ENCODE results near the gene LY6G6D.

- TF ChIP-seq PPARA (CRISPR knock-in tag; IDR thresholded peaks at IDR 0.05; ENCODE audit: borderline replicate concordance): no peak
- no peak for TF ChIP-seq CSDC2 (CRISPR knock-in tag; IDR thresholded peaks at IDR 0.05)
- TF ChIP-seq BACH2 (CRISPR knock-in tag; IDR thresholded peaks at IDR 0.05; ENCODE audit: borderline replicate concordance): no peak
- TF ChIP-seq ZNF70 (CRISPR knock-in tag; IDR thresholded peaks at IDR 0.05): no peak
- TF ChIP-seq ZFP30 (CRISPR knock-in tag; IDR thresholded peaks at IDR 0.05): no peak
- TF ChIP-seq ZFP3 (CRISPR knock-in tag; IDR thresholded peaks at IDR 0.05): no peak
- TF ChIP-seq RARB (CRISPR knock-in tag; IDR thresholded peaks at IDR 0.05): no peak
- no peak for TF ChIP-seq ZNF8 (CRISPR knock-in tag; IDR thresholded peaks at IDR 0.05)
- no peak for TF ChIP-seq CREB5 (CRISPR knock-in tag; IDR thresholded peaks at IDR 0.05; ENCODE audit: low read depth)
- no peak for TF ChIP-seq GLIS3 (CRISPR knock-in tag; IDR thresholded peaks at IDR 0.05)
- TF ChIP-seq SNAI2 (CRISPR knock-in tag; IDR thresholded peaks at IDR 0.05): no peak
Measured at GRCh38 chr6:31732029-31732428, 16.9 kb downstream of the LY6G6D start.
